GF-D8 (cell line): ENCODE data around the gene TP53TG3D.
"Not testable (repeated sequence)": the region's sequence is repeated elsewhere in the genome, so short reads cannot be mapped to it uniquely, and the experiment has no call there.

Source experiments
- DNase-seq: peaks from one replicate; lab custom pipeline; 2025; lab: John Stamatoyannopoulos, UW

The TP53TG3D gene

DNA sequence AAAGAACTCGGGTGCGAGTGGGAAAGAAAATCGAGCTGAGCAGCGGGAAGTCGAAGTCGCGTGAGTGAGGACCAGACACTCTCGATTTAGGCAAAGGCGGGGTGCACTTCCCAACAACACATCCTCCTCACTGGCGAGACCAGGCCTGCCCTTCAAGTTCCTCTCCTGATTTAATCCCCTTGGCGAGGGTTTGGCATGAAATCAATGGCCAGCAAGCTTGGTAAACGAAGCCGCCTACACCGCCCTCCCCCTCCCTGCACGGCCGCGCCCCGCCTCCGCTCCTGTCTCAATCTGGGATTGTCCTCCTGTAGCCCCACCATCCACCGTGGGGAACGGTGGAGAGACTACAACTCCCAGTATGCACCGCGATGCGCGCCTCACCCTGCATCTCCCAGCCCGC, at the start of gene TP53TG3D:
Gene TP53TG3D (plus strand): TSS at position 301 of the 400 bp plus-strand sequence. CDS start 68 bp downstream, at position 369.
- DNase-seq: not testable (repeated sequence)

DNA sequence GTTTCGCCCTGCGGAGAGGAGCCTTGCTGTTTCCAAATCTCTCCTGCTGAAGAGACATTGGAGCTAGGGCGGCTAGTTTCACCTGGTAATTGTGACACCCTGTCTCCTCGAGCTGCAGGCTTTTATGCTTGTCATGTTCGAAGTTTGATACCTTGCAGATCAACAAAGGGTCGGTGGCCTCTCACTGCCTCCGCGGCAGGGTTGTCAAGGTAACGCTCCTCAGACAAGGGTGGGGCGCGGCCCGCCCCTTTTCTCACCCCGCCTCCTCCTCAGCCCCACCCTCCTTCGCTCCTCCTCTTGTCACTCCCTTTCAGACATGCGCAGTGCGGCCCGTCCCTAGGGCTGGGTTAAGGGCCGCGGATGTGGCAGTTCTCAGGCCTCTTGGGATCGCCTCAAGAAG, 421 bp downstream of the TP53TG3D start:
- DNase-seq: not testable (repeated sequence)

DNA sequence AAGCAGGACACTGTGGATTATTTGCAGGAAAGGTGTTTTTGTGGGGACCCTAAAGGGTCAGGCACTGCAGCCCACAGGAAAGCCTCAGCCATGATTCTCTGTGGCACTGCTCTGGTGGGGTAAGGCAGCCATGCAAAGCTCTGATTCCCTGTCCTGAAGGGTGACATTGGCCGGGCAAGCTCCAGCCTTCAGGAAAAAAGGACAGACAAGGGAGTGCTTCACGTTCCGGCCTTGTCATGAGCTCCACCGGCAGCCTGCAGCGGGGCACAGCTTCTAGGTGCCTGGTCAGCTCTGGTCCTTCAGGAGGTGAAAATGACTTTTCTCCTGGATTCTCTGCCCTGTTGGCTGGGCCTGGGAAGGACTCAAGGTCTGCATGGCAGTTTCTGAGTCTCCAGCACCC, 8.4 kb downstream of the TP53TG3D start:
- DNase-seq: not testable (repeated sequence)

GRCh38 chr16:32263552-32263951, 10.5 kb downstream of the TP53TG3D start:
- DNase-seq: not testable (repeated sequence)

GRCh38 chr16:32281910-32282309, 28.8 kb downstream of the TP53TG3D start:
- not testable (repeated sequence) for DNase-seq

DNA sequence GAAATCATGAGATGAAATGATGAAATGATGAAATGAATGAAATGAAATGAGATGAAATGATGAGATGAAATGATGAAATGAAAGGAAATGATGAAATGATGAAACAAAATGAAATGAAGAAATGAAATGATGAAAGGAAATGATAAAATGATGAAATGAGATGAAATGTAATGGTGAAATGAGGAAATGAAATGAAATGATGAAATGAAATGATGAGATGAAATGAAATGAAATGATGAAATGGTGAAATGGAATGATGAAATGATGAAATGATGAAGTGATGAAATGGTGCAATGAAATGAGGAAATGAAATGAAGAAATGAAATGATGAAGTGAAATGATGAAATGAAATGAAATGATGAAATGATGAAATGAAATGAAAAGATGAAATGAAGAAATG, 29.9 kb downstream of the TP53TG3D start:
- not testable (repeated sequence) for DNase-seq

GRCh38 chr16:32283917-32284495, 30.9 kb downstream of the TP53TG3D start:
- not testable (repeated sequence) for DNase-seq

DNA sequence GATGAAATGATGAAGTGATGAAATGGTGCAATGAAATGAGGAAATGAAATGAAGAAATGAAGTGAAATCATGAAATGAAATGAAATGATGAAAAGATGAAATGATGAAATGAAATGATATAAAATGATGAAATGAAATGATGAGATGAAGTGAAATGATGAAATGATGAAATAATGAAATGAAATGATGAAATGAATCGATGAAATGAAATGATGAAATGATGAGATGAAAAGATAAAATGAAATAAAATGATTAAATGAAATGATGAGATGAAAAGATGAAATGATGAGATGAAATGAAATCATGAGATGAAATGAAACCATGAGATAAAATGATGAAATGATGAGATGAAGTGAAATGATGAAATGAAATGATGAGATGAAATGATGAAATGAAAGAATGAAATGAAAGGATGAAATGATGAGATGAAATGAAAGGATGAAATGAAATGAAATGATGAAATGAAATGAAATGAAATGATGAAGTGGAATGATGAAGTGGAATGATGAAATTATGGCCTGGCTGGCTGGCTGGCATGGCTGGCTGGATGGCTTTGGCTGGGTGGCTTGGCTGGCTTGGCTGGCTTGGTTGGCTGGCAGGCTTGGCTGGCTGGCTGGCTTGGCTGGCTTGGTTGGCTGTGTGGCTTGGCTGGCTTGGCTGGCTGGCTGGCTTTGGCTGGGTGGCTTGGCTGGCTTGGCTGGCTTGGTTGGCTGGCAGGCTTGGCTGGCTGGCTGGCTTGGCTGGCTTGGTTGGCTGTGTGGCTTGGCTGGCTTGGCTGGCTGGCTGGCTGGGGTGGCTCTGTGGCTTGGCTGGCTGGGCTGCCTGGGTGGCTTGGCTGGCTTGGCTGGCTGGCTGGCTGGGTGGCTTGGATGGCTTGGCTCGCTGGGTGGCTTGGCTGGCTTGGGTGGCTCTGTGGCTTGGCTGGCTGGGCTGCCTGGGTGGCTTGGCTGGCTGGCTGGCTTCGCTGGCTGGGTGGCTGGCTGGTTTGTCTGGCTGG, 32.0 kb downstream of the TP53TG3D start:
- DNase-seq: not testable (repeated sequence)

GRCh38 chr16:32286193-32286592, 33.1 kb downstream of the TP53TG3D start:
- DNase-seq: not testable (repeated sequence)

GRCh38 chr16:32287743-32288142, 34.7 kb downstream of the TP53TG3D start:
- not testable (repeated sequence) for DNase-seq

DNA sequence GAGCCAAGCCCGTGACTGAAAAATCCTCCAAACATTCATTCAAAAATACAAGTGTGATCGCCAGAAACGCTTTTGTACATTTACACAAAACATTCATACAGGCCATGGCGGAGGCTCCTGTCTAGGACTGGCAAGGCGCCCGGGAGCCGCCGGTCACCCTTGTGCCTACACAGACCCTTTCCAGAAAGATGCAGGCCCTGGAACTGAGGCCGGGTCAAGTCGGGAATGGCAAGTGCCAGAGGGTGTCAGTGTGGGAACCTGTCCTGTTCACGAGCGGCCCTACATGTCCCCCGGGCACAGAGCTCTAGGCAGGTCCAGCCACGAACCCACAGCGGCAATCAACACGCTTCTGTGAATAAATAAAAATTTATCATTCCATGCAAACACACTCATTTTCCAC, 36.1 kb downstream of the TP53TG3D start:
- DNase-seq: not testable (repeated sequence)

DNA sequence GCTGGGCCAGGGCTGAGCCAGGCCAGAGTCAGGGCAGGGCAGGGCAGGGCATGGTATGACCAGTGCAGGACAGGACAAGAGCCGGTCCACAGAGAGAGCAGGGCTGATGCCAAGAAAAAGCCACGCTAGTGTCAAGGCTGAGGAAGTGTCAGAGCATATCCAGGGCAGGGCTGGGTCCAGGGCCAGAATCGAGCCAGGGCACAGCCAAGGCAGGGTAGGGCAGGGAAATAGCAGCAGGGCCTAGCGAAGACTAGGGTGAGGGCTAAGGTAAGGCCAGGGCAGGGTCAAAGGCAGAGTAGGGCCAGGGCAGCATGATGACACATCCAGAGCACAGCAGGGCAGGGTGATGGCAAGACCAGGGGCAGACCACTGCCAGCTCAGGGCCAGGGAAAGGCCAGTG, 49.7 kb downstream of the TP53TG3D start:
- DNase-seq: not testable (repeated sequence)
